Colon (tissue), 2 donors: ENCODE measurements around the gene CRX.
"Not testable (repeated sequence)": the region's sequence is repeated elsewhere in the genome, so short reads cannot be mapped to it uniquely, and the experiment has no call there.

Experiments used
- FAIRE-seq: peaks from 2 replicates; lab custom pipeline; 2012; peaks lifted over from hg19 to GRCh38; lab: Jason Lieb, UNC
- donor health status: control.
- donor health status: control.

Gene CRX

DNA sequence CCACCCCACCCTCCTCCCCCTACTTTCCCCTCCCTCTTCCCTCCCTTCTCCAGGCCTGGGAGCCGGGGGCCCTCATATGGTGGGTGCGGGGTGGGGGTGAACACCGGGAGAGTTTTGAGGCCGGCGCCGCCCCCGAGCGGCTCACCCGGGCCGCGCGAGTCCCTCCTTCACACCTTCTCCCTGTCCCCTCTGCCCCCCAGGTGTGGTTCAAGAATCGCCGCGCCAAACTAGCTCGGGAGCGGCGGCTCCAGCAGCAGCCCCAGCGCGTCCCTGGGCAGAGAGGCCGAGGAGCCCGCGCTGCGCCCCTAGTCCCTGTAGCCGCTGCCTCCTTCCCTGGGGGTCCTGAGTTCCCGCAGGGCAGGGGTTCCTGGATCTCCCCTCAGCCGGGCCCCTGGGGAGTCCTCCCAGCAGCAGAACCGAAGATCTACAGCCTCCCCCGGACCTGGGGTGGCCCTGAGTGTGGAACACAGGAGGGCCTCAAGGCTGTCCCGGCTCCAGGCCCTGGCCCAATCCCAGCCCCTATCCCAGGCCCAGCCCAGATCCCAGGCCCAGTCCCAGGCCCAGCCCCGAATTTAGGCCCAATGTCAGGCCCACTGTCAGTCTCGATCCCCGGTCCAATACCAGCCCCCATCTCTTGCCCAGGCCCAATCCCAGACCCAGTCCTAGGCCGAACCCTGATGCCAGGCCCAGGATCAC is 39.0 kb downstream of the CRX start:
- no peak for FAIRE-seq

DNA sequence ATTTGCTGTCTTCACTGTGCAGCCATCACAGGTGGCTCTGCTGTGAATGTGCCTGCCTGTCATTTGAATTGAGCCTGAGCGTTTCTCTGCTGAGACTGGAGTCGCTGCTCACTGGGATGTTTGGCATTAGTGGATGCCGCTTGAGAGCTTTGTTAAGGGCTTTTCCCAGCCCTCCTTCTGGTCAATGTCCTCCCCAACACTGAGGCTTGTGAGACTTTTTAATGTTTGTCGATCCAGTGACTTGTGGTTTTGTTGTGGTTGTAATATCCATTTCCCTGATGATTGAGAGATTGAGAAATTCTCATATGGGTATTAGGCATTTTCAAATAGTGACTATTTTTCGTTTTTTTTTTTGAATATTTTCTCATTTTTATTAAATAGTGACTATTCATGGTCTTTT is 39.9 kb downstream of the CRX start:
- no peak for FAIRE-seq

DNA sequence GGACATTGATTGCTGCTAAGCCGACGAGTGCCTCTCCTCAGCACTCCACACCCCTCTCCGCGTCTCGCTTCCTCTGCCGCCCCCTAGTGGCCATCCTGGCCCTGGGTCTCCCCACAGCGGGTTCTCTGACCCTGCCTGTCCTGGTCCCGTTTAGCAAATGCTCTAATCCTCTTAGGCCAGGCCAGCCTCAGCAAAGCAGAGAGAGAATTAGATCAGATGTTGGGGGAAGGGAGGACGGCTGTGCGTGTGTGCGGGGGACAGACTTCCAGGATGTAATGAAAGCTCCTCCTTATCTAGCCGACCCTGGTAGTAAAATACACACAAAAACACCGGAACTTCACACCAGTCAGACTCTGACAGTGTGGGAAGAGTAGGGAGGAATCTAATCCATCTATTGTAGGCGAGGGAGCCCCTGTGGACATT is 41.8 kb downstream of the CRX start:
- no peak for FAIRE-seq

DNA sequence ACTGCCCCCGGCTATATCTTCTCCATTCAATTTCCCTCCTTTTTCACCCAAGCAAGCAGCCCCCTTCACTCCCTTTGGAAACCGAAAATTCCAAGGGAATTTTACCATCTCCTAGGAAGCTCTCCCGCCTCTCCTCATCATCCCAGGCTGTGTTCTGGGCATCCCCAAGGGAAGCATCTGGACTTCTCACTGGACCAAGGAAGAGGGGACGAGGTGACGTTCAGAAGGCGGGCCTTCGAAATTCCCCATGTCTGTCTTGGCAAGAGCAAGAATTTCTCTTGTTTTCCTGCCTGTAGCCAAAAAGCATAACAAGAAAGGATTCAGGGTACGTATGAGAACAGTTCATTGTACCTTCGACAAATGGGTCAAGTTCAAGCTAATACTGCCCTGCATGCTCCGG is 43.4 kb downstream of the CRX start:
- no peak for FAIRE-seq

DNA sequence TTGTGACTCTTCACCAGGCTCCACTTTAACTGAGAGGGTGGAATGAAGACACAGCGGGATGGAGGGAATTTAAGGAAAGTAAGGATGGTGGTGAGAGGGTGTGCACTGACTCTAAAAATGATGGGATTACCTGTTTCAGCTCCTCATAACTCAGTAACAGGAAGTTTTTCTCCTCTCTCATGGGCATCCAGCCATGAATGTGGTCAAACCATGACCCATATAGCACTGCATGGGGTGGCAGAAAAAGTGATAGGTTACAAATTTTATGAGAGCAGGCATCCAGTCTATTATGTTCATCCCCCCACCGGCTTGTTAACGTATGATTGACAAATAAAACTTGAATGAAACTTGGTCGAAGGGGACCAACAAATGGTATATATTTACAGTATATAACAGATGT is 57.2 kb downstream of the CRX start:
- no peak for FAIRE-seq

DNA sequence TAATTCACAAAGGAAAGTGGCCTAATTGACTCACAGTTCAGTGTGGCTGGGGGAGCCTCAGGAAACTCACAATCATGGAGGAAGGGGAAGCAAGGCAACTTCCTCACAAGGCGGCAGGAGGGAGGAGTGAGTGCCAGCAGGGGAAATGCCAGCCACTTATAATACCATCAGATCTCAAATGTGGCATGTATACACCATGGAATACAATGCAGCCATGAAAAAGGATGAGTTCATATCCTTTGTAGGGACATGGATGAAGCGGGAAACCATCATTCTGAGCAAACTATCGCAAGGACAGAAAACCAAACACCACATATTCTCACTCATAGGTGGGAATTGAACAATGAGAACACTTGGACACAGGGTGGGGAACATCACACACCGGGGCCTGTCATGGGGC is 57.6 kb downstream of the CRX start:
- FAIRE-seq: not testable (repeated sequence)

DNA sequence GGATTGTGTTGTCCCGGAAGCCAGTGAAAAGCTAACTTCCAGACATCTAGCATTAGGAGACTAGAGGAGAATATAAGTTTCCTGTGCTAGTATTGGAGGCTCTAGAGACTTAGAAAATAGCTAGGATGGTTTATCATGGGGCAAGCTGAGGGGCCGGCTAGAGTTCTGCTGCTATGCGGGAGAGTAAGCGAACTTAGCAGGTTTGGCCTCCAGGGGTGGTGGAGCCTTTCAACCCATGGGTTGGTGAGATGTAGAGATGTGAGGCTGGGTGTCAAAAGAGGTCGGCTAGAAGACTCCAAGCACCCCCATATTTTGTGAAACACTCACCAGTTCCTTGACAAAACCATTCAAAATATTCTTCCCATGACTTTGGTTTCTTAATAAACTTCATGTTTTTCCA is 60.0 kb downstream of the CRX start:
- FAIRE-seq: no peak

DNA sequence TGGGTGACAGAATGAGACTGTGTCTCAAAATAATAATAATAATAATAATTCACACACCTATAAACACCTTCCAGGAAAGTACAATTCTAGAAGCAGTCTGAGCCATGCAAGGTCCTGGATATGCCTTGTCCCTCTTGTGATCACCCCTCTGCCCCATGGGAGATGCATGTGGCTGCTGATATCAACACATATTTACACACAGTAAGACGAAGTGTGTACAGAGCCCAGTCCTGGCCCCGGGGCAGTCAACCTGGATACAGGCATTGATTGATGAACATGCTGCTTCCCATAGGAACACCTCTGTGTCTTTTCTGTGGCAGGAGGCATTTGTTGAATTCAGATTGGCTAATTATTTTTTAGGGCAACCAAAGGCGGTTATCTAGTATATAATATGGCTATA is 61.2 kb downstream of the CRX start:
- no peak for FAIRE-seq

DNA sequence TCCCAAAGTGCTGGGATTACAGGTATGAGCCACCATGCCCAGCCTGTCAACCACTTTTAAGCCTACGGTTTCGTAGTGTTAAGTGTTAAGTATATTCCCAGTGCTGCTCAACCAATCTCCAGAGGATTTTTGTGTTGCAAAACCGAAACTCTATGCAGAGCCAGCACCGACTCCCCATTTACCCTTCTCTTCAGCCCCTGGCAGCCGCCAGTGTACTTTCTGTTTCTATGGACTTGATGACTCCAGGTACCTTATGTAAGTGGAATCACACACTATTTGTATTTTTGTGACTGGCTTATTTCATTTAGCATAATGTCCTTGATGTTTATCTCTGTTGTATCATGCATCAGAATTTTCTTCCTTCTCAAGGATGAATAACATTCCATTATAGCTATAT is 63.3 kb downstream of the CRX start:
- FAIRE-seq: no peak

DNA sequence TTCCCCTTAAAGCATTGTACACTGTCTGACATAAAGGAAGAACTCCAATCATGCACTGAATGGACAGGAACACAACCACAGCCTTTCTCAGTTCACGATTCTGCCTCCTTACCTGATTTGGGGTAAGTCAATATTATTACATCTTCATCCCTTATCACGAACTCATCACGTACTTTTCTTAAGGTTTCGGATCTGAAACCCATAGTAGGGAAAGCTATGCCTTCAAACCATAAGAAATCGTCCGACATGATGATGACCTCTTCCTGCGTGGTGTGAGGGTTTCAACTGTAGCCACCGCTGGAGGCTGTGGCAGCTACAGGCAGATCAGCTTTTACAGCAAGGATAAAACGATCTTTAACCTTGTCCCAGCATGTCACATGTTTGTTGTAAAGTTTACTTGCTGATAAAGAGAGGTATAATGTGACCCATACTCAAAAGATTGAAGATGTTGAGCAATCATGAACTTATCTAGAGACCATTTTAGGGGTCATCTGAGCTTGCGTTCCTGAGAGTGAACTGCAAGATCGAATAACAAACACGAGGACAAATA is 64.3 kb downstream of the CRX start, which contains the start of gene SULT2A1:
Gene SULT2A1, minus strand, starts transcription at position 306 of the 550 bp plus-strand sequence. Its CDS starts 58 bp downstream, at position 248.
- no peak for FAIRE-seq

DNA sequence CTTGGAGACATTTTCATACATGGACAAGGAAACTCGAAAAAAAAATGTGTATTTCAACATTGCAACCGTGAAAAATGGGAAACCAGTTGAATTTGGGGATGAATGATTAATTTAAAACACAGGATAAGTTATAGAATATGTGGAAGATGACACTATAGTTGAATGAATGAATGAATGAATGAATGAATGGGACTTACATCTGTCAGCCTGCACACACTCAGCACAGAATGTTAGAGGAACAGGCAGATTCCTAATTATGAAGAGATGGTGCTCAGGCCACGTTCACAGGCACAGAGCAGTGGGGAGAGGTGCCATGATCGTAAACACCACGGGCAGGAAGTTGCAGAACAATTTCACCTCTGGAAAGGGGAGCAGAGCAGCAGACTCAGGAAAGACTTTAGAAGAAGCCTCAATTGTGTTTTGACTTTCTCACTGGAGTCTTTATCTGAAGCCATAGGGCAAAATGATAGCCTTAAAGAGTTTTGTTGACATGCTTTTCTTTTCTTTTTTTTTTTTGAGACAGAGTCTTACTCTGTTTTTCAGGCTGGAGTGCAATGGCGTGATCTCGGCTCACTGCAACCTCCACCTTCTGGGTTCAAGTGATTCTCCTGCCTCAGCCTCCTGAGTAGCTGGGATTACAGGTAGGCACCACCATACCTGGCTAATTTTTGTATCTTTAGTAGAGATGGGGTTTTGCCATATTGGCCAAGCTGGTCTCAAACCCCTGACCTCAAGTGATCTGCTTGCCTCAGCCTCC is 69.3 kb downstream of the CRX start:
- no peak for FAIRE-seq

DNA sequence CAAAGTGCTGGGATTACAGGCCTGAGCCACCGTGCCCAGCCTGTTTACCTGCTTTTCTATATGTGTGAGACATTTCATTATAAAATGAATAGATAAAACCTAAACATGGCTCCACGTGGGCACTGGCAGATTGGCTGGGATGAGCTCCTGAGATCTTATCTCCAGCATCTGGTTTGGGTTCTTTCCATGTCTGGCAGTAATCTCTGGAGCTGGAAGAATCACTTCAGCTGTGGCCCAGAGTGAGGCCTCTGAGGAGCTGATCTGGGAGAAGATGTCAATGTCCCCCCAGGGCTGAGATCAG is 69.8 kb downstream of the CRX start:
- no peak for FAIRE-seq

DNA sequence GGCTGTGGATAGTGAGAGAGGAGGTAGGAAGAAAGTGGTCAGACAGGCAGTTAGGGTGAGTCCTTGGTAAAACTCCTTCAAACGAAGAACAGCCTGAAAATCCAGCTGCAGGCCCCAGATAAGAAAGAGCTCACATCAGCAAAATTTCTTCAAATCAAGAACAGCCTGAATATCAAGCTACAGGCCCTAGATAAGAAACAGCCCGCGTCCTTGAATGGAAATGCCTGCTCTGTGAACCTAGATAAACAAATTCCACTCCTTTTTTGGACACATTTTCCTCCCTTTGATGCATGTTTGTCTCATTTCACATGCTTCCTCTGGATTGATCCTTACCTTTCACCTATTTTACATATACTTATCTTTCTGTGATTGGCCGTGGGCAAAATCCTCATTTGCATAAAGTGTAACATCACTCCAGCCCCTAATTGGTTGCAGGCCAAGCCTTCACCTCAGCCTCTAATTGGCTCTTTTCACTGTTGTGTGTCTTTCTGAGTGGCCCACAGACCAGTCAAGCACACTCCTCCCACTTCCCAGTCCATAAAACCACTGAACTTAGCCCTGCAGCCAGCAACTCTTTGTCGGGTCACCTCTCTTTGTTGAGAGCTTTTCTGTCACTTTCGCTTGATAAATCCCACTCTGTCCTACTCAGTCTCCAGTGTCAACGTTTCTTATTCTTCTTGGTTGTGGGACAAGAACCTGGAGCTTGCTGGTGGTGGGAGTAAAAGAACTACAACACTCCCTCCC is 70.4 kb downstream of the CRX start:
- no peak for FAIRE-seq
